Central memory CD8-positive, alpha-beta T cell (primary cell): ENCODE measurements around the gene SLX4IP.
"Not testable (repeated sequence)": the region's sequence is repeated elsewhere in the genome, so short reads cannot be mapped to it uniquely, and the experiment has no call there.

Experiments
- ATAC-seq: fragments of 150-1000 bp; cut with Tn5 transposase; replicated peaks from 2 replicates; pipeline ENCODE4 v1.10.0; 2022; ENCODE audit warnings: mild to moderate bottlenecking, moderate FRiP score, moderate number of reproducible peaks; ENCODE audit not compliant: poor library complexity, severe bottlenecking; ENCODE audit errors: extremely low read depth
- DNase-seq, 2 donors: peaks; one replicate each; pipeline ENCODE4 v3.0.0; 2021; ENCODE audit warnings: low spot score in 2 of 2
- H3K27ac Mint-ChIP-seq: one replicate; pipeline ENCODE4 v1.8.0; 2022; ENCODE audit warnings: low read depth, mild to moderate bottlenecking, moderate library complexity, mixed read lengths
- H3K27me3 Mint-ChIP-seq: one replicate; pipeline ENCODE4 v1.8.0; 2022; ENCODE audit warnings: mixed read lengths
- H3K36me3 Mint-ChIP-seq: one replicate; pipeline ENCODE4 v1.8.0; 2022; ENCODE audit warnings: mild to moderate bottlenecking, moderate library complexity, mixed read lengths; ENCODE audit not compliant: insufficient read depth
- H3K4me1 Mint-ChIP-seq: one replicate; pipeline ENCODE4 v1.8.0; 2022; ENCODE audit warnings: mixed read lengths
- H3K4me3 Mint-ChIP-seq: one replicate; pipeline ENCODE4 v1.8.0; 2022; ENCODE audit warnings: mild to moderate bottlenecking, moderate library complexity, mixed read lengths
- H3K9me3 Mint-ChIP-seq: one replicate; pipeline ENCODE4 v1.8.0; 2022; ENCODE audit warnings: mixed read lengths

The SLX4IP gene

DNA sequence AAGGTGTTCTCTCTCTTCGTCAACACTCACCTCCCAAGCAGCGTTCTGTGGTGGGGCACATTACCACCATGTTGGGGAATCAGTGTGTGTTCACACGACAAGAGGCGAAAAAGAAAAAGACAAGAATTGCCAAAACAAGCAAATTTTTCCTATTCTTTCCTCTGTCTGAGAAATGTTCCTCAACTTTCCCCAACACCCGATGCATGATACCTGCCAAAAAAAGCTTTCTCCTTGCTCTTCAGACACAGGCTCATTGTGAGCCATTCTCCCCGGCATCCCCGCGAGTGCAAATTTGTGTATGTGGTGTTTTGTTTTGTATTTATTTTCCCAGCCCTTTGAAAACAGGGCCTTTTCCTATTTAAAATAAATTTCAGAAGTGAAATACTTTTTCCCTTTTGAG, 137.7 kb downstream of the SLX4IP start:
- ATAC-seq, result no peak
- H3K9me3 Mint-ChIP-seq, result no peaks in the 10 kb centered on the region
- H3K27me3 Mint-ChIP-seq, result no peaks in the 10 kb centered on the region
- DNase-seq, result no peak
- H3K27ac Mint-ChIP-seq, result no peak overlapping the region
- peaks cover 17% of the 10 kb centered on the region for H3K4me1 Mint-ChIP-seq
- peaks cover 6% of the 10 kb centered on the region for H3K36me3 Mint-ChIP-seq
- no peak overlapping the region for H3K4me3 Mint-ChIP-seq

DNA sequence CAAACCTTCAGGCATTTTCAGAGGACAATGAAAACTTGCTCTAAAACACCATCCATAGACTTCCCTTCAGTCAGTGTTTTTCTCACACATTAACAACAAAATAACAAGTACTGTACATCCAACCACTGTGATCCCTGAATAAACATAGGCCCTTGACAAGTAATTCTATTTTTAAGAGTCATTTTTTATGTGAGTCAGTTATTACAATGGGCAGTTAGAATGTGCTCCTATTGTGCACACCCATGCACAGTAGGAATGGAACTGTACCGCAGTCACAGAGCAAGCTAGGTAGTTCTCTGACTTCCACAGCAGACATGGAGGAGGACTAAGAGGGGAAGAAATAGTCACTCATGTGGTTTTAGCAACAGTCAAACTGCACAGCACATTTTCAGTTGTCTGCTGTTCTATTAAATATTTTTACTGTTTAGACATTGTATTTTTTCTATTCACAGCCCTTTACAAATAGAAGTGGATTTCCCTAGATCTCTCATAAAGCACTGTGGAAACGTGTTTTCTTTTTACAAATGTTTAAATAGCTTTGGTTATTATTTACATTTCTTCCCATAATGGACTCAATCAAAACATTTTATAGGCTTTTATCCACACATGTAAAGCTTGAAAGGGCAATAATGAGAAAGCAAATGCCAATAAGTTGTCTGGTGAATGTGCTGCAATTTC, 138.3 kb downstream of the SLX4IP start:
- H3K4me1 Mint-ChIP-seq, result peaks cover 12% of the 10 kb centered on the region
- H3K27me3 Mint-ChIP-seq, result no peaks in the 10 kb centered on the region
- no peak for DNase-seq
- no peaks in the 10 kb centered on the region for H3K9me3 Mint-ChIP-seq
- H3K36me3 Mint-ChIP-seq, result peaks cover 6% of the 10 kb centered on the region
- H3K27ac Mint-ChIP-seq, result no peak overlapping the region
- H3K4me3 Mint-ChIP-seq, result no peak overlapping the region
- no peak for ATAC-seq

DNA sequence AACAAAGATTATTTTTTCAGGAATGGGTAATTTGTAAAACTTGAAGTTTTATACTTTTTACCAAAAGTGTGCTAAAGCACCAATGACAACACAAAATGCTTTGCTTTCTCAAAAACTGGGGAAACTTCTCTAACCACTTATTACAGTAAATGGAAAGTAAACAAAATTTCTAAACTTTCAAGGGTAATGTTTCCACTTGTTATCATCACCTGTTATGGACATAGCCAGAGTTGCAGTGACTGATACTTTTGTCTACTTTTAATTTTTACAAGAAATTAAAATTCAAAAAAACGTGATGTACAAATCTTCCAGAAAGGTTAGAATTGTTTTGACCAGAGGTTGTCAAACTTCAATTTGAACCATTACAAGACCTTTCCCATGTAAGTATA, 138.8 kb downstream of the SLX4IP start:
- no peaks in the 10 kb centered on the region for H3K9me3 Mint-ChIP-seq
- no peak overlapping the region for H3K27ac Mint-ChIP-seq
- peaks cover 14% of the 10 kb centered on the region for H3K4me1 Mint-ChIP-seq
- H3K4me3 Mint-ChIP-seq, result no peak overlapping the region
- no peaks in the 10 kb centered on the region for H3K27me3 Mint-ChIP-seq
- ATAC-seq, result no peak
- DNase-seq, result no peak
- H3K36me3 Mint-ChIP-seq, result peaks cover 6% of the 10 kb centered on the region

DNA sequence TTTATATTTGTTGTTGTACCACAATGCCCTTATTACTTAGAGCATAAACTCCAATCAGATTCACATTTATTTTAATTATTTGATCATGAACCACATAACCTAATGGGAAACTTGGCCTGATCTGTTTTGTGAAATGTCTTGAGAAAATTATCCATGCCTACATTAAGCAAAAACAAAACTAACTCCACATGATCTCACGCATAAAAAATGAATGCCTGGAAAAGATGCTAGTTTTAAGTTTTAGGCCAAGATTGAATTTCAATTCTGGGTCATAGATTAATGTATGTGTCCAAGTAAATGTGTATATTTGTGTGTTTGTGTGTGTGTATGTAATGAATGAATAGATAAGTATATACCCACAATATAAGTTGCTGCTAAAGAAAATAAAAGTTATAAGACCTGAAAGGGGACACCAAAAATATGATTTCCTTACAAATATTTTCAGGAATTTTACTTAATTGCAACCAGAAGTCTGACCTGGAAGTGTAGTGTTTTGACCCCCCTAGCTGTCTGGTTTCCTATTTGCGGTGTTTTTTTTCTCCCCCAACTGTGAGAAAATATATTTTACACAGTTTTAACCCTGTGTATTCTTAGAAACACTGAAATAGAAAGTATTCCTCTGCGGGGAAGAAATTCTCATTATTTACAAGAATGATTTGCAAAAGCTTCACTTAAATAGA, 141.4 kb downstream of the SLX4IP start:
- H3K9me3 Mint-ChIP-seq, result no peaks in the 10 kb centered on the region
- no peak overlapping the region for H3K4me3 Mint-ChIP-seq
- ATAC-seq (no peak), DNase-seq (no peak)
- H3K4me1 Mint-ChIP-seq, result peaks cover 11% of the 10 kb centered on the region
- H3K36me3 Mint-ChIP-seq, result peaks cover 3% of the 10 kb centered on the region
- H3K27me3 Mint-ChIP-seq, result no peaks in the 10 kb centered on the region
- no peak overlapping the region for H3K27ac Mint-ChIP-seq

- peaks cover 6% of the 10 kb centered on the region for H3K4me1 Mint-ChIP-seq
- H3K9me3 Mint-ChIP-seq, result no peaks in the 10 kb centered on the region
- no peak overlapping the region for H3K27ac Mint-ChIP-seq
- H3K36me3 Mint-ChIP-seq, result peaks cover 3% of the 10 kb centered on the region
- no peak for DNase-seq
- no peaks in the 10 kb centered on the region for H3K27me3 Mint-ChIP-seq
- no peak for ATAC-seq
- H3K4me3 Mint-ChIP-seq, result no peak overlapping the region
These were observed 142.5 kb downstream of the SLX4IP start for GRCh38 chr20:10577648-10578047.

DNA sequence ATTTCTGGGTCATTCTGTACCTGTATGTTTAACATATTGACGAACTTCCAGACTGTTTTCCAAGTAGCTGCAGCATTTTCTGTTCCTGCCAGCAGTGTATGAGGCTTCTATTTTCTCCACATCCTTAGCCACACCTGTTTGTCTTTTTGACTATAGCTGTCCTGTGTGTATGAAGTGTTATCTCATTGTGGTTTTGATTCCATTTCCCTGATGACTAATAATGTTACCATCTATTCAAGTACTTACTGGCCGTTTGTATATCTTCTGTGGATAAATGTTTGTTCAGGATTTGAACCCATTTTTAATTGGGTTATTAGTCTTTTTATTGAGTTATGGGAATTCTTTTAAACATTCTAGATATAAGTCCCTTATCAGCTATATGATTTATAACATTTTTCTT, 143.5 kb downstream of the SLX4IP start:
- no peak for ATAC-seq

DNA sequence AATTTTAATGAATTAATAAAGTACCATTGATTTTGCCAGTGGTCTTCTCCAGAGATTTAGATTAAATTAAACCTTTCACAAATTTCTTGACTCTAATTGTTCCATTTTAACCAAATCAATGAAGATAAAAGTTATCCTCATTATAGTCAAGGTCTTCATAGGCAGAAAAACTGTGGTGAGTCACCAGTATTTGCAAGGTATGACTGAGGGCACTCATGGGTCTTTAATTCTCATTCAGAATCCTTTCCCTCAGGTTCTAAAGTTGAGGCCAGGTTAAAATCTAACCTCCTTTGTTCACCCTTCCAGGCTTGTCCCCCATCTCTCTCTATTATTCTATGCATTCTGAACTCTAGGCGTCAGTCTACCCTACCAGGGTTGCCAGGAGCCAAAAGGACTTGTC, 144.8 kb downstream of the SLX4IP start:
- H3K9me3 Mint-ChIP-seq, result no peaks in the 10 kb centered on the region
- no peaks in the 10 kb centered on the region for H3K36me3 Mint-ChIP-seq
- H3K27me3 Mint-ChIP-seq, result no peaks in the 10 kb centered on the region
- ATAC-seq, result no peak
- H3K4me3 Mint-ChIP-seq, result no peak overlapping the region
- no peak for DNase-seq
- no peak overlapping the region for H3K27ac Mint-ChIP-seq
- H3K4me1 Mint-ChIP-seq, result peaks cover 6% of the 10 kb centered on the region

More for the DNA sequence above, 143.5 kb downstream of the SLX4IP start:
- Mint-ChIP-seq H3K36me3 (peaks cover 3% of the 10 kb centered on the region), H3K27me3 (no peaks in the 10 kb centered on the region), H3K4me1 (peaks cover 6% of the 10 kb centered on the region), H3K4me3 (no peak overlapping the region), H3K9me3 (no peaks in the 10 kb centered on the region), H3K27ac (no peak overlapping the region)
- DNase-seq, result no peak

- no peaks in the 10 kb centered on the region for H3K27me3 Mint-ChIP-seq
- H3K36me3 Mint-ChIP-seq, result no peaks in the 10 kb centered on the region
- H3K4me1 Mint-ChIP-seq, result peaks cover 6% of the 10 kb centered on the region
- ATAC-seq, result no peak
- DNase-seq, result no peak
- H3K27ac Mint-ChIP-seq, result no peak overlapping the region
- H3K9me3 Mint-ChIP-seq, result no peaks in the 10 kb centered on the region
- H3K4me3 Mint-ChIP-seq, result no peak overlapping the region
These were observed 145.6 kb downstream of the SLX4IP start for GRCh38 chr20:10580700-10581099.

DNA sequence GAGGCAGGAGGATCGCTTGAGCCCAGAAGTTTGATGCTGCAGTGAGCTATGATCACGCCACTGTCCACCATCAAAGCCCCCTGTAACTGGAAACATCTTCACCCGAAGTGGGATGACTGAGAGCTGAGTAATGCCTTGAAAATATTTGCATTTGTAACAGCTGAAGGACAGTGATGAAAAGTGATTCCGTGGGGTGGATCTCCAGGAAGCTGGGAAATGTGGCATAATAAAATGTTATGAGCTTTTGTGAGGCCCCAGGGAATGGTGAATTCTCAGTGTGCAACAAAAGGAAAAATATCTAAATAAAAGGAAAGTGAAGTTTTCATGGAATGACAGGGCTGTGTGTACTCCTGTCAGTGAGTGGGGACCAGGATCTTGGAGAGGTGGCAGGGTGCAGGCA, 146.7 kb downstream of the SLX4IP start:
- H3K4me1 Mint-ChIP-seq, result peaks cover 6% of the 10 kb centered on the region

DNA sequence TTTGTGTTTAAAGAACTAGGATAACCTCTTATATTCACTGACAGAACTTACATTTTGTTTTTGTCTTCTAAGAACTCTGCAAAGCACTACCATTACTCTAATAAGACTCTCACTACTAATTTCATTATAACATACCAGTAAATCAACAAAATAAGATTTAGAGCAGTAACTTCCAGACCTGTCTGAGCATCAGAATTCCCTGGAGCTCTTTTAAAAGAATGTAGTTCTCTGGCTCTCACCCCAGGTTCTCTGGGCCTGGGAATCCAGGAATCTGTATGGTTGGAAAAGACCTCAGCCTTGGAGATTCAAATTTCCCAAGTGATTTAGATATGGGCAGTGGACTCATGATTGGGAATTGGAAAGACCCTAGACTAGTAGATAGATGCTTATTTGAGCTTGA, 149.3 kb downstream of the SLX4IP start:
- no peaks in the 10 kb centered on the region for H3K27me3 Mint-ChIP-seq
- H3K4me3 Mint-ChIP-seq, result no peak overlapping the region
- DNase-seq (no peak), ATAC-seq (no peak)
- H3K27ac Mint-ChIP-seq, result no peak overlapping the region
- no peaks in the 10 kb centered on the region for H3K4me1 Mint-ChIP-seq
- no peaks in the 10 kb centered on the region for H3K9me3 Mint-ChIP-seq
- H3K36me3 Mint-ChIP-seq, result no peaks in the 10 kb centered on the region

More for the DNA sequence above, 146.7 kb downstream of the SLX4IP start:
- Mint-ChIP-seq H3K4me3 (no peak overlapping the region), H3K9me3 (no peaks in the 10 kb centered on the region), H3K27me3 (no peaks in the 10 kb centered on the region), H3K36me3 (no peaks in the 10 kb centered on the region), H3K27ac (no peak overlapping the region)
- DNase-seq (no peak), ATAC-seq (no peak)

DNA sequence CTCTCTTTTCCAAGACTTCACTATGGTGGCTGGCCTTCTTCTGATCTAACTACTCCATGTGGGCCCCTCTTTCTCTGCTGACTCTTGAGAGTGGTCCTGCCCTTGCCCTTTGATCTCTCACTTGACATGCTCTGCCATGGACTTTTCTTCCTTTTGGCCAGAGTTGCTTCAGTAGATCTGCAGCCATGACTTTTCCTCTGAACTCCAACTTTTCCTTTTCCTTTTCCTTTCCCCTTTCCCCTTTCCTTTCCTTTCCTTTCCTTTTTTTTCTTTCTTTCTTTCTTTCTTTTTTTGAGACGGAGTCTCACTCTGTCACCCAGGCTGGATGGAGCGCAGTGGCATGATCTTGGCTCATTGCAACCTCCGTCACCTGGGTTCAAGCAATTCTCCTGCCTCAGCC, 150.2 kb downstream of the SLX4IP start:
- Mint-ChIP-seq H3K4me1 (no peaks in the 10 kb centered on the region), H3K36me3 (no peaks in the 10 kb centered on the region), H3K9me3 (no peaks in the 10 kb centered on the region), H3K27me3 (no peaks in the 10 kb centered on the region), H3K27ac (no peak overlapping the region), H3K4me3 (no peak overlapping the region)
- DNase-seq (no peak), ATAC-seq (no peak)

- no peak overlapping the region for H3K27ac Mint-ChIP-seq
These were observed 151.2 kb downstream of the SLX4IP start for GRCh38 chr20:10586296-10586695.

DNA sequence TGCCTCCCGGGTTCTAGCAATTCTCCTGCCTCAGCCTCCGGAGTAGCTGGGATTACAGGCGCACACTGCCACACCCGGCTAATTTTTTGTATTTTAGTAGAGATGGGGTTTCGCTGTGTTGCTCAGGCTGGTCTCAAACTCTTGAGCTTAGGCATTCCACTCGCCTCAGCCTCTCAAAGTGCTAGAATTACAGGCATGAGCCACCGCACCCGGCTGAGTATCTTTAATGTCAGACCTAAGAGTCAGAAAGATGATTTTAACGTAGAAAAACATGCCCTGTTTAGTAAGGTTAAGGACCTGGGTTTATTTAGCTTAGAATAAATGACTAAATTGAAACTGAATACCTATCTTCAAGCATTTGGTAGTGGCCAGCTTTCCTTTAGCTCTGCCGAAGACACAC, 155.3 kb downstream of the SLX4IP start:
- H3K4me1 Mint-ChIP-seq, H3K27me3 Mint-ChIP-seq, H3K9me3 Mint-ChIP-seq, H3K4me3 Mint-ChIP-seq, ATAC-seq, H3K27ac Mint-ChIP-seq, DNase-seq, H3K36me3 Mint-ChIP-seq: not testable (repeated sequence)

More at GRCh38 chr20:10586296-10586695, 151.2 kb downstream of the SLX4IP start:
- Mint-ChIP-seq H3K36me3 (peaks cover under 1% of the 10 kb centered on the region), H3K4me3 (no peak overlapping the region), H3K4me1 (no peaks in the 10 kb centered on the region), H3K9me3 (no peaks in the 10 kb centered on the region), H3K27me3 (no peaks in the 10 kb centered on the region)
- no peak for ATAC-seq
- DNase-seq, result no peak
